CMK (cell line): Measurements from ENCODE around the gene DGCR6.
"Not testable (repeated sequence)": the region's sequence is repeated elsewhere in the genome, so short reads cannot be mapped to it uniquely, and the experiment has no call there.

Experiments
- DNase-seq: peaks from one replicate; pipeline ENCODE4 v3.0.0-alpha.2; 2010; ENCODE audit warnings: low read depth

DGCR6 gene

GRCh38 chr22:18905540-18906409 is at the start of gene DGCR6:
Gene DGCR6, plus strand, starts transcription at chr22:18906320. Its CDS starts 55 bp downstream, at chr22:18906375.
- no peak for DNase-seq

- not testable (repeated sequence) for DNase-seq
Observed at GRCh38 chr22:18859314-18859713, 46.8 kb upstream of the DGCR6 start.

GRCh38 chr22:18881260-18881659 is 24.9 kb upstream of the DGCR6 start:
- DNase-seq, result not testable (repeated sequence)

- not testable (repeated sequence) for DNase-seq
Observed at GRCh38 chr22:18884465-18884864, 21.7 kb upstream of the DGCR6 start.

GRCh38 chr22:18888115-18888514 is 18.0 kb upstream of the DGCR6 start:
- no peak for DNase-seq

- DNase-seq, result not testable (repeated sequence)
Observed at GRCh38 chr22:18890510-18891192, 15.5 kb upstream of the DGCR6 start.

- DNase-seq, result not testable (repeated sequence)
Observed at GRCh38 chr22:18893775-18894174, 12.3 kb upstream of the DGCR6 start.

- not testable (repeated sequence) for DNase-seq
Observed at GRCh38 chr22:18896037-18896657, 10.0 kb upstream of the DGCR6 start.

GRCh38 chr22:18906410-18906745 is 258 bp downstream of the DGCR6 start:
- not testable (repeated sequence) for DNase-seq

GRCh38 chr22:18906896-18907295 is 776 bp downstream of the DGCR6 start:
- DNase-seq, result no peak

- no peak for DNase-seq
Observed at GRCh38 chr22:18909556-18909955, 3.4 kb downstream of the DGCR6 start.

- not testable (repeated sequence) for DNase-seq
Observed at GRCh38 chr22:18911535-18911934, 5.4 kb downstream of the DGCR6 start.

GRCh38 chr22:18912264-18912946 is 6.3 kb downstream of the DGCR6 start:
- not testable (repeated sequence) for DNase-seq

- DNase-seq, result not testable (repeated sequence)
Observed at GRCh38 chr22:18914558-18914957, 8.4 kb downstream of the DGCR6 start.

- DNase-seq, result not testable (repeated sequence)
Observed at GRCh38 chr22:18915550-18915949, 9.4 kb downstream of the DGCR6 start.

GRCh38 chr22:18917818-18918217 is 11.7 kb downstream of the DGCR6 start:
- not testable (repeated sequence) for DNase-seq

- not testable (repeated sequence) for DNase-seq
Observed at GRCh38 chr22:18920257-18920902, 14.3 kb downstream of the DGCR6 start.

- no peak for DNase-seq
Observed at GRCh38 chr22:18925368-18926064, 19.4 kb downstream of the DGCR6 start.

- DNase-seq, result no peak
Observed at GRCh38 chr22:18927020-18927419, 20.9 kb downstream of the DGCR6 start.

GRCh38 chr22:18927573-18927972 is 21.5 kb downstream of the DGCR6 start:
- DNase-seq, result no peak

- no peak for DNase-seq
Observed at GRCh38 chr22:18929459-18929858, 23.3 kb downstream of the DGCR6 start.
